ENCODE results near the gene PHF11. TPM values are rescaled to one million over a fixed set of nuclear protein-coding genes. Genes with fewer than 3 reads are reported as not detected.

The PHF11 gene
- total RNA-seq, 1 donor from 2014 or later = 148 TPM

DNA sequence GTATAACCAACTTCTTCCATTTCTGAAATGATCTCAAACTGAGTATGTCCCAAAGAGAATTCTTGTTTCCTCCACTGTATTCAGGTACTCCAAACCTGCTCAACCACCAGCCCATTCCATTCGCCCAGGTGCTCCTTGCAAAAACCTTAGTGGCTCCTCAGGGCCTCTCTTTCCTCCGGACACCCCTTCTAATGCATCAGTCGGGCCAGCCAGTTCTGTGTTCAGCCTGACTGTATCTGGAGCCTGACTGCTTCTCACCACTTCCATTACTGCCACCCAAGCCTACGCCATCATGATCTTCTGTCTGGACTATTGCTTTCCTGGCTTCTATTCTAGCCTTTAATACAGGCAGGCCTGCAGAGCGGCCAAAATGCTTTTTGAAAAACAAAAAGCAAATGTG is 1.5 kb downstream of the PHF11 start:
- peaks cover 44% of the 10 kb centered on the region for H3K4me1 Mint-ChIP-seq
- TF ChIP-seq, protein P1, sequence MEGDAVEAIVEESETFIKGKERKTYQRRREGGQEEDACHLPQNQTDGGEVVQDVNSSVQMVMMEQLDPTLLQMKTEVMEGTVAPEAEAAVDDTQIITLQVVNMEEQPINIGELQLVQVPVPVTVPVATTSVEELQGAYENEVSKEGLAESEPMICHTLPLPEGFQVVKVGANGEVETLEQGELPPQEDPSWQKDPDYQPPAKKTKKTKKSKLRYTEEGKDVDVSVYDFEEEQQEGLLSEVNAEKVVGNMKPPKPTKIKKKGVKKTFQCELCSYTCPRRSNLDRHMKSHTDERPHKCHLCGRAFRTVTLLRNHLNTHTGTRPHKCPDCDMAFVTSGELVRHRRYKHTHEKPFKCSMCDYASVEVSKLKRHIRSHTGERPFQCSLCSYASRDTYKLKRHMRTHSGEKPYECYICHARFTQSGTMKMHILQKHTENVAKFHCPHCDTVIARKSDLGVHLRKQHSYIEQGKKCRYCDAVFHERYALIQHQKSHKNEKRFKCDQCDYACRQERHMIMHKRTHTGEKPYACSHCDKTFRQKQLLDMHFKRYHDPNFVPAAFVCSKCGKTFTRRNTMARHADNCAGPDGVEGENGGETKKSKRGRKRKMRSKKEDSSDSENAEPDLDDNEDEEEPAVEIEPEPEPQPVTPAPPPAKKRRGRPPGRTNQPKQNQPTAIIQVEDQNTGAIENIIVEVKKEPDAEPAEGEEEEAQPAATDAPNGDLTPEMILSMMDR (IDR thresholded peaks at IDR 0.05) = no peak
- DNase-seq (no peak), ATAC-seq (ENCODE audit: low read depth) (no peak)
- intact Hi-C loops (cut with micrococcal nuclease) = loop anchor here (2.0 kb wide), 3 partner anchors 14 to 440 kb away; partner anchors contain the start of genes KPNA3 and SPRYD7
- peak overlapping the region; percentile 97 for H3K27ac Mint-ChIP-seq
- no peaks in the 10 kb centered on the region for H3K9me3 Mint-ChIP-seq
- CTCF ChIA-PET = interaction anchor here (0.9 kb wide), 1 partner anchor 26 kb away, joined by 3 read pairs; no protein-coding TSS in a partner anchor
- POLR2A ChIA-PET = interaction anchor here (0.6 to 2.9 kb wide), 8 partner anchors 9 to 630 kb away, joined by 3 to 85 read pairs (median 9); partner anchors contain the start of genes ARL11, CAB39L, RCBTB1 and SETDB2
- H3K4me3 Mint-ChIP-seq = peak overlapping the region; percentile 88
- peaks cover 50% of the 10 kb centered on the region for H3K36me3 Mint-ChIP-seq (ENCODE audit: low read depth)
- no peaks in the 10 kb centered on the region for H3K27me3 Mint-ChIP-seq

DNA sequence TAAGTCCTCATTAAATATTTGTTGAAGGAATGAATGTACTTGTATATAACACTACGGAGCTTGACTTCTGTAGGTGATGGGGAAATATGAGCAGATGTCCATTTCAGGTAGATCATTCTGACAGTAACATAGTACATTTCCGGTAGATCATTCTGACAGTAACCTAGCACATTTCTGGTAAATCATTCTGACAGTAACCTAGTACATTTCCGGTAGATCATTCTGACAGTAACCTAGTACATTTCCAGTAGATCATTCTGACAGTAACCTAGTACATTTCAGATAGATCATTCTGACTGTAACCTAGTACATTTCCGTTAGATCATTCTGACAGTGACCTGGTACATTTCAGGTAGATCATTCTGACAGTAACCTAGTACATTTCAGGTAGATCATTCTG is 2.5 kb downstream of the PHF11 start:
- Mint-ChIP-seq H3K36me3 (ENCODE audit: low read depth) (peaks cover 54% of the 10 kb centered on the region), H3K4me3 (no peak overlapping the region), H3K9me3 (no peaks in the 10 kb centered on the region), H3K27ac (peak overlapping the region; percentile 1), H3K4me1 (peaks cover 46% of the 10 kb centered on the region), H3K27me3 (no peaks in the 10 kb centered on the region)
- intact Hi-C loops (cut with micrococcal nuclease) = no loop called here
- no peak for DNase-seq
- no peak for ATAC-seq (ENCODE audit: low read depth)
- ChIA-PET POLR2A (no interaction called here), CTCF (no interaction called here)
- TF ChIP-seq, protein P1 (IDR thresholded peaks at IDR 0.05) = no peak

DNA sequence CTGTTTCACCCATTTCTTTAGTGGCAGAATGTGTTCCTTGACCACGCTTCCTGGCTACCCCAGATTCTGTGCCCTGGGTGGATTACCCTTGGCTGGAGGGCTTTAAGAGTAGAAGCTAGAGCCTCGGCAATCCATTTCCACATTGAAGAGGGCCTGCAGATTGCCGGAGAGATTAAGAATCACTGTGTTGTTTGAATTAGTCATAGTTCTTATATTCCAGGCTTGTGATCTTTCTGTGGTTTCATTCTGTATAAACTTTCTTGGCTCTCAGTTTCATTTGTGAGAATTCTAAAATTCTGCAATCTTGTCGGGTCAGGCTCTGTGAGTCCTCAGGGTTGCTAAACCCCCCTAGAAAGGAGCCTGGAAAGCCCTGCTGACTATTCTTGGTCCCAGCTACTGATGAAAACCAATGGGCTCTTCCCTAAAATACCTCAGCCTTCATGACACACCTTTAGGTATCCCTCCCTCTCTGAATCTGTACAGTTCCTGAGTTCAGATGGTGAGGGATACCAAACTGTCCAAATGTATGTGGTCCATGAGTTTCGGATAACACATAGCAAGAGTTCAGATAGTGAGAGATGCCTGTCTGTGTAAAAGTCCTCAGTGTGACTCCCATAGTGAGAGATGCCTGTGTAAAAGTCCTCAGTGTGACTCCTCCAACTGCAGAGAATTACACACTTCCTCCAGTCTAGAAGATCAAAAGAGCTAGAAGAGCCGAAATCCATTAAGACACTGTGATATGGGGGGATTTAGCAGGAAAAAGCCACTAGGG is 4.3 kb downstream of the PHF11 start:
- H3K27ac Mint-ChIP-seq = peak overlapping the region; percentile 37
- H3K4me1 Mint-ChIP-seq = peaks cover 42% of the 10 kb centered on the region
- no peak overlapping the region for H3K4me3 Mint-ChIP-seq
- ATAC-seq (ENCODE audit: low read depth) (no peak), DNase-seq (no peak)
- ChIA-PET POLR2A (interaction anchor here (0.5 to 1.0 kb wide), 3 partner anchors 40 to 1558 kb away, joined by 4 to 15 read pairs (median 4); no protein-coding TSS in a partner anchor), CTCF (no interaction called here)
- no peaks in the 10 kb centered on the region for H3K9me3 Mint-ChIP-seq
- peaks cover 59% of the 10 kb centered on the region for H3K36me3 Mint-ChIP-seq (ENCODE audit: low read depth)
- no peaks in the 10 kb centered on the region for H3K27me3 Mint-ChIP-seq
- TF ChIP-seq, protein P1 (IDR thresholded peaks at IDR 0.05) = no peak
- intact Hi-C loops (cut with micrococcal nuclease) = no loop called here

DNA sequence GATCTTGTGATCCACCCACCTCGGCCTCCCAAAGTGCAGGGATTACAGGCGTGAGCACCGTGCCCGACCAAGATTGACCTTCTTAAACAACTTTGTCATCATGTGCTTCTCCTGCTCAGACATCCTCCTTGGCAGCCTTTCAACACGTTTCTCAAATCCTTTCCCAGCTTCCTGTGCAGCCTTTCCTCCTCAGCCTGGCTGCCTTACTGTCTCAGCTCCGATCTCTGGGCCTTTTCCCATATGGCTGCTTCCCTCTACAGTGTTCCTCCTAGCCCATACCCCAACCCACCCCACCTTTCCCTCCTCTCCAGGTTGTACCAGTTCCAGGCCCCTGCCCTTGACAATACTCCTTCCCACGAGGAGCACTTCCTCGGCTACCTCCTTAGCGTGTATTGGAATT is 7.2 kb downstream of the PHF11 start:
- ChIA-PET POLR2A (no interaction called here), CTCF (interaction anchor here (1.2 kb wide), 1 partner anchor 104 kb away, joined by 3 read pairs; no protein-coding TSS in a partner anchor)
- TF ChIP-seq, protein P1 (IDR thresholded peaks at IDR 0.05) = no peak
- peaks cover 22% of the 10 kb centered on the region for H3K4me1 Mint-ChIP-seq
- H3K27ac Mint-ChIP-seq = no peak overlapping the region
- DNase-seq = no peak
- no peaks in the 10 kb centered on the region for H3K9me3 Mint-ChIP-seq
- no peaks in the 10 kb centered on the region for H3K27me3 Mint-ChIP-seq
- ATAC-seq (ENCODE audit: low read depth) = no peak
- H3K4me3 Mint-ChIP-seq = no peak overlapping the region
- intact Hi-C loops (cut with micrococcal nuclease) = no loop called here
- H3K36me3 Mint-ChIP-seq (ENCODE audit: low read depth) = peaks cover 59% of the 10 kb centered on the region

DNA sequence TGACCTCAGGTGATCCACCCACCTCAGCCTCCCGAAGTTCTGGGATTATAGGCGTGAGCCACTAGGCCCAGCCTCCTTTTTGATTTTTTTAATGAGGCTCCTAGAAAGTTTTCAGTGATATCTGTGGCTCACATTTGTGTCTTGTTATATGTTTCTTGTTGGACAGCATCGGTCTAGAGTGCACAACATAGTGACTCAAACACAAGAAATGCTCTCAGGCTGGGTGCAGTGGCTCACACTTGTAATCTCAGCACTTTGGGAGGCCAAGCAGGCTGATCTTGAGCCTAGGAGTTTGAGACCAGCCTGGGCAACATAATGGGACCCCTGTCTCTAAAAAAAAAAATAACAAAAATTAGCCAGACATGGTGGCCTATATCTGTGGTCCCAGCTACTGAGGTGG is 8.2 kb downstream of the PHF11 start:
- no peak for DNase-seq
- TF ChIP-seq, protein P1 (IDR thresholded peaks at IDR 0.05) = no peak
- no peaks in the 10 kb centered on the region for H3K9me3 Mint-ChIP-seq
- no peaks in the 10 kb centered on the region for H3K27me3 Mint-ChIP-seq
- H3K4me3 Mint-ChIP-seq = no peak overlapping the region
- H3K36me3 Mint-ChIP-seq (ENCODE audit: low read depth) = peaks cover 56% of the 10 kb centered on the region
- peaks cover 15% of the 10 kb centered on the region for H3K4me1 Mint-ChIP-seq
- ChIA-PET CTCF (interaction anchor here (1.2 kb wide), 1 partner anchor 103 kb away, joined by 3 read pairs; no protein-coding TSS in a partner anchor), POLR2A (no interaction called here)
- no peak for ATAC-seq (ENCODE audit: low read depth)
- no peak overlapping the region for H3K27ac Mint-ChIP-seq
- intact Hi-C loops (cut with micrococcal nuclease) = no loop called here
